ENCODE measurements around the gene L1CAM.
"Not testable (repeated sequence)": the region's sequence is repeated elsewhere in the genome, so short reads cannot be mapped to it uniquely, and the experiment has no call there.

The L1CAM gene

GRCh38 chrX:153821066-153821465 lies 64.9 kb downstream of the L1CAM start:
- no peaks in the 10 kb centered on the region for H3K36me3 Mint-ChIP-seq
- no peaks in the 10 kb centered on the region for H3K9me3 Mint-ChIP-seq
- no peak overlapping the region for H3K4me3 Mint-ChIP-seq
- peaks cover 12 to 22% of the 10 kb centered on the region in 2 donors for H3K4me1 Mint-ChIP-seq
- DNase-seq (no peak), ATAC-seq (replicated peaks) (no peak)
- H3K27me3 Mint-ChIP-seq, result peaks cover 48% of the 10 kb centered on the region in 2 donors
- no peak overlapping the region for H3K27ac Mint-ChIP-seq

GRCh38 chrX:153820601-153821000 lies 65.4 kb downstream of the L1CAM start:
- Mint-ChIP-seq H3K27ac (no peak overlapping the region), H3K36me3 (no peaks in the 10 kb centered on the region), H3K4me1 (peaks cover 12 to 22% of the 10 kb centered on the region in 2 donors), H3K9me3 (no peaks in the 10 kb centered on the region), H3K4me3 (no peak overlapping the region), H3K27me3 (peaks cover 45 to 46% of the 10 kb centered on the region in 2 donors)
- DNase-seq (no peak), ATAC-seq (replicated peaks) (no peak)

DNA sequence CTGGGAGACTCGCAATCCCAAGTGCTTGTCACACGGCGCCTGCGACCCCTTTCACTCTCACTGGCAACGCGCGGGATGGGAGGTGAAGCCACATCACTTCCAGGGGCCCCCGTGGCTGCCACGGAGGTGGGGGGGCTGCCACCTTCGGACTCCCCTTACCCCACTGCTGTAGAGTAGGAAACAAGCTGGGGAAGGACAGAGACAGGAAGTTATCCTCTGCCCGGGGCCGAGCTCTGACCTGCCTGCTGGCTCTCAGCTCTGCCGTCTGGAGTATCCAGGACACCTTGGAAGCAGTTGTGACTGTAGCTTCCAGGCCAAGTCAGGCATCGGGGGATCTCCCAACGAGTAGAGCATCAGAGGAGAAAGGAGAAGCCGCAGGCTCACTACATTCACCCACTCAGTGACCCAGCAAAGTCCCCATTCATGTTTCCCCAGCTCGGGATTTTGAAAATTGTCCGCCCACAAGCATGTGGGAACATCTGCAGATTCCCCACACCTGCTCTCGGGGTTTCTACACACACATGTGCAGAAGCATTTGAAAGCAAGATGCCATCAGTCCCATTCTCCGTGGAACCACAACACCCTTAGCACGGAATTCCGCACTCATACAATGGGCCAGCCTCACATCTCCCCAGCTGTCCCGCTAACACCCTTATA lies 66.5 kb downstream of the L1CAM start:
- peaks cover 42 to 43% of the 10 kb centered on the region in 2 donors for H3K27me3 Mint-ChIP-seq
- peak overlapping the region in 1 of 2 donors; percentile 52 for H3K4me3 Mint-ChIP-seq
- no peaks in the 10 kb centered on the region for H3K36me3 Mint-ChIP-seq
- H3K4me1 Mint-ChIP-seq, result peaks cover 12 to 22% of the 10 kb centered on the region in 2 donors
- H3K27ac Mint-ChIP-seq, result no peak overlapping the region
- ATAC-seq (replicated peaks) (no peak), DNase-seq (no peak)
- H3K9me3 Mint-ChIP-seq, result no peaks in the 10 kb centered on the region

DNA sequence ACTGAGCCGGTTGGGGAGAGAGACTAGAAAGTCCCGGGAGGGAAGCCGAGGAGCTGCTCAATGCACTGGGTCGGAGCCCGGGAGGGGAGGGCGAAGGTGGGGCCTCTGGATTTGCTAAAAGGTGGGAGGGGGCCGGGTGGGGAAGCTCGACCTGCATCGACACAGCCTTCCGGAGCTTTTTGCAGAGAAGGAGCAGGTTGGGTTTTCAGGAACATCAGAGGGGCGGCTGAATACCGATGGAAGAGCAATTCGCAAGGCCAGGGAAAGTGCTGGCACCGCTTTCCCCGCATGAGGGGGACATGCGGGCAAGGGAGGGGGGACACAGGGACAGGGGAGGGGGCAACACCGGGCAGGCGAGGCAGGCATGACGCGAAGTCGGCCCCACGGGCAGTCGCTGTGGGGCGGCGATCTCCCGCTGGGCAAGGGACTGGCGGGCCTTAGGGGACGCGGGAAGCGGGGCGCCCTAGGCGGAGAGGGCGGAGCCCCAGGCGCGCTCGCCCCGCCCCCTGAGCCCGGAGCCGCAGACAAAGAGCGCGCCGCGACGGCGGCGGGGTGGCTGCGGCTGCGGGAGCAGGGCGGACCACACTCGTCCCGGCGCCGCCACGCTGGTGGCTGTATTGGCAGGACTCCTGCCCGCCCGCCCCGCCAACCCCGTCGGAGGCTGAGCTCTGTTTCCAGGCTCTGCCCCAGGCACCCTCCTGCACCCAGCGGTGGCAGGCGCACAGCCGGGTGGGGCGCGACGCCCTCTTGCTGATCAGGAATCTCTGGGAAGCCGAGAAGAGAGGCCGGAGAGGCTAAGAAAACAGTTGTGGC lies 67.2 kb downstream of the L1CAM start:
- peaks cover 37 to 40% of the 10 kb centered on the region in 2 donors for H3K27me3 Mint-ChIP-seq
- no peaks in the 10 kb centered on the region for H3K36me3 Mint-ChIP-seq
- peak overlapping the region; percentile 46 to 59 for H3K4me3 Mint-ChIP-seq
- no peak for DNase-seq
- peaks cover 12 to 22% of the 10 kb centered on the region in 2 donors for H3K4me1 Mint-ChIP-seq
- ATAC-seq (replicated peaks), result peak; percentile 69 to 76
- no peak overlapping the region for H3K27ac Mint-ChIP-seq
- no peaks in the 10 kb centered on the region for H3K9me3 Mint-ChIP-seq

GRCh38 chrX:153818064-153818463 lies 67.9 kb downstream of the L1CAM start:
- not testable (repeated sequence) for H3K9me3 Mint-ChIP-seq; DNase-seq; H3K27ac Mint-ChIP-seq; H3K36me3 Mint-ChIP-seq; H3K4me3 Mint-ChIP-seq; ATAC-seq (replicated peaks)
- Mint-ChIP-seq H3K4me1 (peaks cover 12 to 22% of the 10 kb centered on the region in 2 donors), H3K27me3 (peaks cover 38 to 39% of the 10 kb centered on the region in 2 donors)

- DNase-seq, result no peak
- Mint-ChIP-seq H3K4me3 (no peak overlapping the region), H3K27ac (no peak overlapping the region), H3K36me3 (no peaks in the 10 kb centered on the region), H3K9me3 (no peaks in the 10 kb centered on the region), H3K4me1 (peaks cover 11 to 15% of the 10 kb centered on the region in 2 donors), H3K27me3 (peaks cover 45 to 49% of the 10 kb centered on the region in 2 donors)
- peak; percentile 39 to 42 for ATAC-seq (replicated peaks)
These were observed 68.9 kb downstream of the L1CAM start for GRCh38 chrX:153816831-153817690.

GRCh38 chrX:153814591-153815315 lies 71.2 kb downstream of the L1CAM start:
- H3K36me3 Mint-ChIP-seq, result no peaks in the 10 kb centered on the region
- H3K27ac Mint-ChIP-seq, result no peak overlapping the region
- DNase-seq, result no peak
- H3K27me3 Mint-ChIP-seq, result peaks cover 48 to 51% of the 10 kb centered on the region in 2 donors
- H3K4me1 Mint-ChIP-seq, result peaks cover 6 to 12% of the 10 kb centered on the region in 2 donors
- ATAC-seq (replicated peaks), result no peak
- H3K9me3 Mint-ChIP-seq, result no peaks in the 10 kb centered on the region
- no peak overlapping the region for H3K4me3 Mint-ChIP-seq

- DNase-seq (no peak), ATAC-seq (replicated peaks) (no peak)
- H3K27me3 Mint-ChIP-seq, result peaks cover 36 to 53% of the 10 kb centered on the region in 2 donors
These were observed 72.8 kb downstream of the L1CAM start for GRCh38 chrX:153813161-153813560.

DNA sequence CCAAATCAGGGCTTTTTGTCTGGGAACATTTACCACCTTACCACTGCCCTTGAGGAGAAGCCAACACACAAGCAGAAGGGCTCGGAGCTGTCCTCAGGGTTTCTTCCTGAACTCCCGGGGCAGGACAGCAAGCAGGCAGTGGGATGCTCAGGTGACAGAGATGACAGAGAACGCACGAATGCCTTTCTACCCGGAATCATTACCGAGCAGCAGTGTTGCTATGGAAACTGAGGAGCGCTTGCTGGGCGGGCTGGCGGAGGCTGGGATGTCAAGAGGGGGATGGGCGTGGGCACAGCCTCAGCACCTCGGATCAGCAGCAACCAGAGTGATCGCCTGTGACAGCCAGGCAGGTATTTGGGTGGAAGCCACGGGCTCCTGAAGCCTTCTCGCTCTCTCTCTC lies 73.8 kb downstream of the L1CAM start:
- no peak for DNase-seq
- ATAC-seq (replicated peaks), result no peak
- no peak overlapping the region for H3K27ac Mint-ChIP-seq
- H3K36me3 Mint-ChIP-seq, result no peaks in the 10 kb centered on the region
- peaks cover 30 to 44% of the 10 kb centered on the region in 2 donors for H3K27me3 Mint-ChIP-seq
- H3K4me1 Mint-ChIP-seq, result peaks cover 4 to 7% of the 10 kb centered on the region in 2 donors
- no peak overlapping the region for H3K4me3 Mint-ChIP-seq
- no peaks in the 10 kb centered on the region for H3K9me3 Mint-ChIP-seq

More at GRCh38 chrX:153813161-153813560, 72.8 kb downstream of the L1CAM start:
- H3K4me3 Mint-ChIP-seq, result no peak overlapping the region
- H3K9me3 Mint-ChIP-seq, result no peaks in the 10 kb centered on the region
- peaks cover 4 to 7% of the 10 kb centered on the region in 2 donors for H3K4me1 Mint-ChIP-seq
- no peaks in the 10 kb centered on the region for H3K36me3 Mint-ChIP-seq
- no peak overlapping the region for H3K27ac Mint-ChIP-seq
